Cardiac muscle cell (in vitro differentiated cells and primary cell): ENCODE data around the gene C2CD3. TPM values are rescaled to one million over a fixed set of nuclear protein-coding genes. Genes with fewer than 3 reads are reported as not detected.

ENCODE experiments used
- DNase-seq, 2 donors: peaks; one replicate each; pipeline versions ENCODE4 v3.0.0 to v3.0.0-alpha.2; 2010 to 2017; ENCODE audit warnings: low read depth in 1 of 2, low spot score in 1 of 2
- H3K27ac ChIP-seq: fragments of 200-600 bp; sonication (generic); 2 replicates; pipeline ENCODE4 v1.5.1; 2016
- H3K27me3 ChIP-seq: fragments of 200-600 bp; sonication (generic); 2 replicates; pipeline ENCODE4 v1.6.0; 2016; ENCODE audit warnings: control low read depth
- H3K36me3 ChIP-seq: fragments of 200-600 bp; sonication (generic); 2 replicates; pipeline ENCODE4 v1.5.1; 2016; ENCODE audit warnings: control low read depth
- H3K4me1 ChIP-seq: fragments of 200-600 bp; sonication (generic); 2 replicates; pipeline ENCODE4 v1.8.1; 2017; ENCODE audit warnings: low read depth, mild to moderate bottlenecking, mixed run types
- H3K4me3 ChIP-seq: fragments of 200-600 bp; sonication (generic); 2 replicates; pipeline ENCODE4 v1.5.1; 2016; ENCODE audit warnings: mild to moderate bottlenecking
- H3K9me3 ChIP-seq: fragments of 200-600 bp; sonication (generic); 2 replicates; pipeline ENCODE4 v1.5.1; 2017; ENCODE audit warnings: low read depth, mild to moderate bottlenecking, control low read depth
- polyA plus RNA-seq: library from polyadenylated mRNA; unstranded; fragments of >200 nt; fragmentation: Nextera tagmentation; extraction: Ambion mirVana; gene quantifications from 2 replicates; pipeline ENCODE4 v1.2.1, GENCODE V29; 2016
- total RNA-seq: library from RNA; depleted of rRNA; stranded (reverse); fragments of >200 nt; gene quantifications from 2 replicates; pipeline ENCODE4 v1.2.3, GENCODE V29; 2016
- TF ChIP-seq, protein P1 (sequence below): IDR thresholded peaks from 2 replicates; pipeline ENCODE4 v1.5.1; 2012; ENCODE audit warnings: low read depth, mild to moderate bottlenecking, low read length

C2CD3 gene
- total and polyA plus RNA-seq, 2 experiments from 2014 or later, result 10.2 to 13.3 TPM

DNA sequence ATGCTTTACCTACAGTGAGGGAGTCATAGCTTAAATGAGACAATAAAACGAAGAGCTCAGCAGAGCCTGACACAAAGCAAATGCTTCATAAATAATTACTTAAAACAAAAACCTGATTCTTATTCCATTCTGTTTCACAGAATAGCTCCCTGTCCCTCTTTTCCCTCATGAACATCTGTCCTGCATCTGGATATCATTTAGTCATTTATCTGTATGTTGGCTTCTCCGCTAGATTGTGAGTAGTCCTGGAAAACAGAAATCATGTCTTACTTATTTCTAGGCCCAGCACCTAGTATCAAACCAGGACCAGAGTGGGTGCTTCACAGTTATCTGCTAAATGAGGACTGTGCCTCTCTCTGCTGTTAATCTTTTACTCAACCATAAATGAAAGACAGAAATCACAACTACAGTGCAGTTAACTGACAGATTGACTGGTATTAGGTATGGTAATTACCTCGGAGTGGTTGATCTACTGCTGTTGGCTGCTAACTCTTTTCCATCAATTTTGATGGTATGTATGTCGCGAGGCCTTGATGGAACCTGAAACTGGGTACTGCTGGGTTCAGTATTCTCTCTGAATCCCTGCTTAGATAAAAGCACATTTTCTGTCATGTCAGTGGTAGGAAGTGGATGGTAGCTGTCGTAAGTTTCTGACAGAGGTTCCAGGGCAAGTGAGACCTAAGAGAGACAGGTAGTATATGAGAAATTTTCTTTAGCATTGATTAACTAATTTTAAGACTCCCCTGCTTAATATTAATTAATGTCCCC, 31.5 kb downstream of the C2CD3 start:
- peaks cover 6% of the 10 kb centered on the region for H3K36me3 ChIP-seq

DNA sequence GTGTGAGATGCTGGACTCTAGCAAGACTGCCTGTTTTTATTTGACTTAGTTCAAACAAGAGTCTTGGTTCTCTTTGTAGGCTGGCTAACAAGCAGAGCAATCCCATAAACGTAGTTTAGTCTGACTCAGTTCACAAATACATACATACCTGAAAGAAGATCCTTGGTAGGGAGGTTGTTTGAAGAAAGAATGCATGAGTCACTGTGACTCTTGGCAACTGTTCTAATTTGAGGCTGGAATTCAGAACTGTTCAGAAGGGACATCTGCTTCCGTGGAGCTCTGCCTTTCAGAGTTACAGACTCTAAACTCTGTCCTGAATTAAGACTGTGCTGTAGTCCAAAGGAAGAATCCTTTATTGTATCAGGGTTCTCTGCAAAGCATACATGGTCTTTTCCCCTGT, 32.2 kb downstream of the C2CD3 start:
- H3K36me3 ChIP-seq, result peaks cover 6% of the 10 kb centered on the region
- TF ChIP-seq, protein P1, sequence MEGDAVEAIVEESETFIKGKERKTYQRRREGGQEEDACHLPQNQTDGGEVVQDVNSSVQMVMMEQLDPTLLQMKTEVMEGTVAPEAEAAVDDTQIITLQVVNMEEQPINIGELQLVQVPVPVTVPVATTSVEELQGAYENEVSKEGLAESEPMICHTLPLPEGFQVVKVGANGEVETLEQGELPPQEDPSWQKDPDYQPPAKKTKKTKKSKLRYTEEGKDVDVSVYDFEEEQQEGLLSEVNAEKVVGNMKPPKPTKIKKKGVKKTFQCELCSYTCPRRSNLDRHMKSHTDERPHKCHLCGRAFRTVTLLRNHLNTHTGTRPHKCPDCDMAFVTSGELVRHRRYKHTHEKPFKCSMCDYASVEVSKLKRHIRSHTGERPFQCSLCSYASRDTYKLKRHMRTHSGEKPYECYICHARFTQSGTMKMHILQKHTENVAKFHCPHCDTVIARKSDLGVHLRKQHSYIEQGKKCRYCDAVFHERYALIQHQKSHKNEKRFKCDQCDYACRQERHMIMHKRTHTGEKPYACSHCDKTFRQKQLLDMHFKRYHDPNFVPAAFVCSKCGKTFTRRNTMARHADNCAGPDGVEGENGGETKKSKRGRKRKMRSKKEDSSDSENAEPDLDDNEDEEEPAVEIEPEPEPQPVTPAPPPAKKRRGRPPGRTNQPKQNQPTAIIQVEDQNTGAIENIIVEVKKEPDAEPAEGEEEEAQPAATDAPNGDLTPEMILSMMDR, result no peak
- no peak overlapping the region for H3K4me3 ChIP-seq
- no peaks in the 10 kb centered on the region for H3K27me3 ChIP-seq
- H3K9me3 ChIP-seq, result no peaks in the 10 kb centered on the region
- peak; percentile 66 to 91 for DNase-seq
- peak overlapping the region; percentile 96 for H3K27ac ChIP-seq
- H3K4me1 ChIP-seq, result peaks cover 19% of the 10 kb centered on the region

More for the DNA sequence above, 31.5 kb downstream of the C2CD3 start:
- peak overlapping the region; percentile 96 for H3K27ac ChIP-seq
- TF ChIP-seq, protein P1, result no peak
- DNase-seq, result no peak
- no peaks in the 10 kb centered on the region for H3K9me3 ChIP-seq
- no peak overlapping the region for H3K4me3 ChIP-seq
- H3K4me1 ChIP-seq, result peaks cover 19% of the 10 kb centered on the region
- no peaks in the 10 kb centered on the region for H3K27me3 ChIP-seq

DNA sequence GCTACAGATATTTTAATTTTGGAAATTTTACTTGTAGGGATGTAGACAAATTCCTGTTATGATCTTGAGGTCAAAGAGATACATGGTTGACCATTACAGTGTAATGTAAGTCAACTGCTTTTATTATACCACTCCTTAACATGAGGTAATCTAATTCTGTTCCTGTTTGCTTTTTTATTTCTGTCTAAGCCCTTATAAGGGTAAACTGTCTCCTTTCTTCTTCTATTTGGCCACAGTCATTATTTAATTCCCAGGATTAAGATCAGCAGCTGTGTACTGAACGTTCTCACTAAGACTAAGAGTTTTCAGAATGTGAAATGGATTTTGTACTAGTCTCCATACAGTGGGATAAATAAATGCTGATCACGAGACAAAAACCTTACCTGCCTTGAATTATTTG, 32.8 kb downstream of the C2CD3 start:
- no peak for DNase-seq
- Histone ChIP-seq H3K27ac (peak overlapping the region; percentile 96), H3K4me1 (peaks cover 19% of the 10 kb centered on the region)

DNA sequence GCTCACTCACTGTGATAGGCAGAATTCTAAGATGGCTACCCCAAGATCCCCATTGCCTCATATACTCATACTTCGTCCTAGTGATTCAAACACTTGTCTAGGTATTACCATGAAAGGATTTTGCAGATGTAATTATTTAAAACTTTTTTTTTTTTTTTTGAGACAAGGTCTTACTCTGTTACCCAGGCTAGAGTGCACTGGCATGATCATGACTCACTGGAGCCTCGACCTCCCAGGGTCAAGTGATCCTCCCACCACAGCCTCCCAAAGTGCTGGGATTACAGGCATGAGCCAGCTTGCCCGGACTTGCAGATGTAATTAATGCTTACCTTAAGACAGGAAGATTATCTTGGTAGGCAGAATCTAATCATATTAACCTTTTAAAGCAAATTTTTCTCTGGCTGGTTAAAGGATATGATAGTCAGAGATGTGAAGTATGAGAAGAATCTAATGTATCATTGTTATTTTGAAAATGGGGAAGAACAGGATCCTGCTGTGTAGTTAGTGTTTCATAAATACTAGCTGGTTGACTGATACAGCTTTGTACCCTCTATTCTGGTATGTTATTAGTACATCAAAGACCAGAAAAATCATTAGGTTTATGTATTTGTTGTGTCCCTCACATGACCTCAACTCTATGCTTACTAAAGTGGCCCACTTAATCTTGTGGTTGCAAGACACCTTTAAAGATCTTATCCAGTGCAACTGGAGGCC, 35.5 kb downstream of the C2CD3 start:
- H3K36me3 ChIP-seq, result peaks cover 15% of the 10 kb centered on the region
- H3K27me3 ChIP-seq, result no peaks in the 10 kb centered on the region
- H3K9me3 ChIP-seq, result no peaks in the 10 kb centered on the region
- TF ChIP-seq, protein P1, result no peak
- peaks cover 19% of the 10 kb centered on the region for H3K4me1 ChIP-seq
- H3K27ac ChIP-seq, result no peak overlapping the region
- DNase-seq, result no peak
- no peak overlapping the region for H3K4me3 ChIP-seq

More for the DNA sequence above, 32.8 kb downstream of the C2CD3 start:
- Histone ChIP-seq H3K27me3 (no peaks in the 10 kb centered on the region), H3K4me3 (no peak overlapping the region), H3K9me3 (no peaks in the 10 kb centered on the region), H3K36me3 (peaks cover 6% of the 10 kb centered on the region)
- TF ChIP-seq, protein P1, result no peak

DNA sequence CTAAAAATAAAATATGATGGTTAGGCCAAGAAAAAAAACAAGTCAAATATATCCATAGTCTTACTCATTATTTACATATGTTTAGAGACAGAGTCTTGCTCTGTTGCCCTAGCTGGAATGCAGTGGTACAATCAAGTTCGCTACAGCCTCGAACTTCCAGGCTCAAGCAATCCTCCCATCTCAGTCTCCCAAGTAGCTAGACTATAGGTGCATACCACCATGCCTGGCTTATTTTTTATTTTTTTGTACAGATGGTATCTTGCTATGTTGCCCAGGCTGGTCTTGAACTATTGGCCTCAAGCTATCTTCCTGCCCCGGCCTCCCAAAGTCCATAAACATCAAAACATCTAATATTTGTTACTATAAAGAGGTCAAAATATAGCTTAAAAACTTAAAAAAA, 36.1 kb downstream of the C2CD3 start:
- peaks cover 15% of the 10 kb centered on the region for H3K36me3 ChIP-seq
- H3K4me3 ChIP-seq, result no peak overlapping the region
- H3K4me1 ChIP-seq, result peaks cover 19% of the 10 kb centered on the region
- DNase-seq, result no peak
- TF ChIP-seq, protein P1, result no peak
- no peak overlapping the region for H3K27ac ChIP-seq
- no peaks in the 10 kb centered on the region for H3K27me3 ChIP-seq
- no peaks in the 10 kb centered on the region for H3K9me3 ChIP-seq
